Ecto neural progenitor cell (in vitro differentiated cells): ENCODE measurements around the gene FAM124A.

Experiments
- DNase-seq: peaks from one replicate; pipeline ENCODE4 v3.0.0-alpha.2; 2018; ENCODE audit warnings: low spot score

Gene FAM124A, protein sequence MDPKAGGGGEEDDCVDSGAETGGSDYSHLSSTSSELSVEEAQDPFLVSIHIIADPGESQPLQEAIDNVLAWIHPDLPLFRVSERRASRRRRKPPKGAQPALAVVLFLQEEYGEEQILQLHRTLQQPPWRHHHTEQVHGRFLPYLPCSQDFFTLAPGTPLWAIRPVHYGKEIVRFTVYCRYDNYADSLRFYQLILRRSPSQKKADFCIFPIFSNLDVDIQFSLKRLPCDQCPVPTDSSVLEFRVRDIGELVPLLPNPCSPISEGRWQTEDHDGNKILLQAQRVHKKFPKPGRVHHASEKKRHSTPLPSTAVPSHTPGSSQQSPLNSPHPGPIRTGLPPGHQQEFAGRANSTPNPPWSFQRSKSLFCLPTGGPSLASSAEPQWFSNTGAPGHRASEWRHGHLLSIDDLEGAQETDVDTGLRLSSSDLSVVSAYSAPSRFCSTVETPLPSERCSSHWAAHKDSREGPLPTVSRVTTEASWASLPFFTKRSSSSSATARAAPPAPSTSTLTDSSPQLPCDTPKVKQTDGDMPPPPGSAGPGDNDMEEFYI

DNA sequence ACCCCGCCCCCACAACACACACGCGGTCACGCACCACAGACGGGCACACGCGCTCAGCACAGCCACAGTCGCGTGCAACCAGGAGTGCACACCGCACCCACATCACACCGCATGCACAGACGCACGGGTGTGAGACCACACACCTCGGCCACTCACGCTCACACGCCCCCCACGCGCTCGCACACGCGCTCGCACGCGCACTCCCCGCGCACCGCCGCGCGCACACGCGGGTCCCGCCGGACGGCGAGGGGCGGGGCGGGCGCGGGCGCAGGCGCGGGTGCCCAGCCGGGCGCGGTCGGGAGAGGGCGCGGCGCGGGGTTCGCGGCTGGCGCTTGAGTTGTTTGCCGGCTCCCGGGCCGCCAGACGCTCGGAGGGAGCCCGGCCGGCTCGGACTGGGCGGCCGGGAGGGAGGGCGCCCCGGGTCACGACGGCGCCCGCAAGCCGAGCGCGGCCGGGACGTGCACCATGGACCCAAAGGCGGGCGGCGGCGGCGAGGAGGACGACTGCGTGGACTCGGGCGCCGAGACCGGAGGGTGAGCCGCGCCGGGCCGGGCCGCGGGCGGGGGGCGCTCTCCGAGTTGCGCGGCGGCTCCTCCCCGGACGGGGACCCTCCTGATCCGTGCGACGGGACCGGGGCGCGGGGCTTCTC, at the start of gene FAM124A:
TSS of gene FAM124A (plus strand) at position 362 of the 649 bp plus-strand sequence. CDS start at position 466, 104 bp downstream.
- peak; percentile 83 for DNase-seq

- DNase-seq = no peak
Observed at GRCh38 chr13:51175021-51175420, 47.2 kb upstream of the FAM124A start.

DNA sequence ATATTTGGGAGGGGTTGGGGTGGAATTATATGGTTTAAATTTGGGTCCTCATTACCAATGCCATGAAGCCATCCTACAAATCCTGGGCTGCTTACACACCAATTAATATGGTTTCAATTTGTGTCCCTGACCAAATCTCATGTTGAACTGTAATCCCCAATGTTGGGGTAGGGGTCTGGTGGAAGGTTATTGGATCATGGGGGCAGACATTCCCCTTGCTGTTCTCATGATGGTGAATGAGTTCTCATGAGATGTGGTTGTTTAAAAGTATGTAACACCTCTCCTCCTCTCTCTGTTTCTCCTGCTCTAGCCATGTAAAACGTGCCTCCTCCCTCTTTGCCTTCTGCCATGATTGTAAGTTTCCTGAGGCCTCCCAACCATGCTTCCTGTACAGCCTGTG, 46.6 kb upstream of the FAM124A start:
- DNase-seq = no peak

DNA sequence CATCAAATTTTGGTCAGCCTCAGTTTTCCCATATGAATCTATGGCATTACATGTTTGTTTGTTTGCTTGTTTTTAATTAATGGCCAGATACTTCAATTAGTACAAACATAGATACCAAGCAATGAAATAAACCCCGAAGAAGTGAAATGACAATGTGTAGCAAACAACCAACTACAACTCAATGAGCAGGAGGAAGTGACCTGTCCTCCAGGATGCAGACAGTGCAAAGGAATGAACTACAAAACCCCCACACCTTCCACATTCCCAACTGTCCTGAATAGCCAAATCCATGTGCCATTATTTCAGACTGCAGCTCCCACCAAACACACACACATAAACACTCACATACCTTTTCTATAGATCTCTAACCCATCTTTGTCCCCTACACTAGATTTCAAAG, 45.0 kb upstream of the FAM124A start:
- DNase-seq = no peak

- no peak for DNase-seq
Observed at GRCh38 chr13:51178456-51179074, 43.6 kb upstream of the FAM124A start.

DNA sequence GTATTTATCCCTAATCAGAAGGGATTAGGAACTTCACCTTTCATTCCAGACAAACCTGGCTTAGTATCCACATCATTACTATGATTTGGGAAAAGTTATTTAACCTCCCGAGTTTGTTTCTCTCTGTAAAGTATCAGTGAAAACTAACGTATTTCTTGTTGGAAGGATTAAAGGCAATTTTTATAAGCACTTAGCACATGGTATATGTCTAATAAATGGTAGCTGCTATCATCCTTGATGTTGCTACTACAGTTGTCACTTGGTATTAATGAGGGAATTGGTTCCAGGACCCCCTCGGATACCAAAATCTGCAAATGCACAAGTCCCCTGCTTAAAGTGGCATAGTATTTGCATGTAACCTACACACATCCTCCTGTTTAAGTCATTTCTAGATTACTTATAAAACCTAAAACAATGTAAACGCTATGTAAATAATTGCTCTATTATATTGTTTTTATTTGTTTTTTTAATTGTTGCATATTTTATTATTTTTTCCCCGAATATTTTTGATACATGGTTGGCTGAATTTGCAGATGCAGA, 42.7 kb upstream of the FAM124A start:
- DNase-seq = no peak

- no peak for DNase-seq
Observed at GRCh38 chr13:51180853-51181511, 41.2 kb upstream of the FAM124A start.

- no peak for DNase-seq
Observed at GRCh38 chr13:51181786-51182383, 40.3 kb upstream of the FAM124A start.

DNA sequence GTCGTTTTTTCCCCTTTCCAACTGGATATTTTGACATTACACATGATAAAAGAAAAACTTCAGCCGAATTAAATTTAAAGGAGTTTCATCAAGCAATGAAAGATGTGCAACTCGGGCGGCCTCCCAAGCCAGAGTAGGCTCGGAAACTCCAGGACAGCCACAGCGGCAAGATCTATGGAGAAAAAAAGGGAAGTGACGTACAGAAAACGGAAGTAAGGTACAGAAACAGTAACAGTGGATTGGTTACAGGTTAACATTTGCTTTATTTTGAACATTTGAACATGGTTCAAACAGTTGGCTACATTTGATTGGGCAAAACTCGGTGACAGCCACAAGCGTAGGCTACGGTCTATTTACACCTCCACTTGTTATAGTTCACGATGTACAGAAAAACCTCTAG, 30.5 kb upstream of the FAM124A start:
- no peak for DNase-seq

DNA sequence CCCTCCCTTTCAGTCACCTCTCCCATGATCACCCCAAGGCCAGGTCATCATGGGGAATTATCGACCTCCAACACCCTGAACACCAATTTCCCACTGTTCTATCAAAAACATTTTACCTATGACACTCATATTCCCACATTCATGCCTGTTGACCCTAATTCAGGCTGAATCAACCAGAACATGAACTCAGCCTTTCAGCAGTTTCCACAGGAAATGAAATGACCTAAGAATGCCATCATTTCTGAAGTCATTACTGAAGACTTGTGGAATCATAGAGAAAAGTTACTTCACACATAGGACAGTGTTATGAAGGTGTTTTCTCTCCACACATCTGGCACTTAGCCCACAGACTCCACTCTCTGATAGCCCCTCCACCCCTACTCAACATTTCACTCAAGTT, 29.9 kb upstream of the FAM124A start:
- no peak for DNase-seq

DNA sequence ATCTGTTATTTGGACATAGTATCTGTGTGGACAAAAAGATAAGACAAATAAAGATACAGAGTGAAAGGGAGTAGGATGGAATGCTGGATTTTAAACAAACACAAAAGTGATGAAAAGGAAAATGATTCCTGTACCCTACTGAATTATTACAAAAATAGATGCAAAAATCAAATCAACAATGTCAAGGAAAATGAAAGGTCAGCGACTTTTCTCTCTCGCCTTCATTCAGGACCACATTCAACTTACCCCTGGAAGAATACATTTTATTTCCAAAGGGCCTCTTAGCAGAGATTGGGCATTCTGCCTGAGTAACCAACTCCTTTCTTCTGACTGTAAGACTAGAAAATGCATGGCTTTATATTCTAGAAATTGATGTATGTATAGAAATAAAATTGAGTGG, 28.8 kb upstream of the FAM124A start:
- DNase-seq = no peak

DNA sequence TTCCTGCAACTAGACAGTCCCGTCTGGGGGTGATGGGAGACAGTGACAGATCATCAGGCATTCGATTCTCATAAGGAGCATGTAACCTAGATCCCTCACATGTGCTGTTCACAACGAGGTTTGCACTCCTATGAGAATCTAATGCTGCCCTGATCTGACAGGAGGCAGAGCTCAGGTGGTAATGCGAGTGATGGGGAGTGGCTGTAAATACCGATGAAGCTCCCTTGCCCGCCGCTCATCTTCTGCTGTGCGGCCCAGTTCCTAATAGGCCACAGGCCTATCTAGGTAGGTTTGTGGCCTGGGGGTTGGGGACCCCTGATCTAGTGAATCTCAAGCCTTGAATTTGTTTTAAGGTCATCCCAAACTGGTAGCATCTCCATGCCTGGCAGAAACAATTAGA, 27.3 kb upstream of the FAM124A start:
- DNase-seq = no peak

DNA sequence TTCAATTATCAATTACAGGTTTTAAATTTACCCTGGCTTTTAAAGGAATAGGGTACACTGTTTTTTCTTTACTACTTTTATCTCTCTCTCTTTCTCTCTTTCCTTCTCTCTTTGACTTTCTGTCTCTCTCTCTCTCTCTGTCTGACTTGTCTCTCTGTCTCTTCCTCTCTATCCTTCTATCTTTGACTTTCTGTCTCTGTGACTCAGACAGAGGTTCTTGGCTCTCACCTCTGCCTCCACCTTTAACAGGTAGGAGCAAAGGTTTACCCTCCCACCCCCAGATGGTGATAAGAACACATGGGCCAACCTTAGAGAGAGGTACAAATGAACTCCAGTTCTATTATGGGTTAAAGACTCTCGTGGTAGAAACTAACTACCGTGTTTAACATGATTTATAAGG, 20.3 kb upstream of the FAM124A start:
- DNase-seq = no peak

GRCh38 chr13:51202477-51203046, 19.6 kb upstream of the FAM124A start:
- DNase-seq = no peak

- DNase-seq = no peak
Observed at GRCh38 chr13:51206584-51206983, 15.6 kb upstream of the FAM124A start.

DNA sequence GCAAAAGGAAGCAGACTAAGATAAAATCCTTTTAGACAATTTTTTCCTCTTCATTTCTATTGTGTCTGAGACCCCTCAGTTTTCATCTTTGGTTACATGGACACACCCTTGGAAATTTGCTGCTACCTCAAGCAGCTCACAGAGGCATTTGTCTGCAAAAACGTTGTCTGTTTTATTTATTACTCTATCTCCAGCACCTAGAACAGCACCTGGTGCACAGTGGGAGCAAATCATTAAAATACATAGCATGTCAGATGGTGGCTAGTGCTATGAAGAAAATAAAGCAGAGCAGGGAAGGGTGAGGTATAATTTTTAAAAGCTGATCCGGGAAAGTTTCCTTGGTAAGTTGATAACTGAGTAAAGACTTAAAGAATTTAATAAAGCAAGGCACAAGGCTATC, 14.3 kb upstream of the FAM124A start:
- no peak for DNase-seq

DNA sequence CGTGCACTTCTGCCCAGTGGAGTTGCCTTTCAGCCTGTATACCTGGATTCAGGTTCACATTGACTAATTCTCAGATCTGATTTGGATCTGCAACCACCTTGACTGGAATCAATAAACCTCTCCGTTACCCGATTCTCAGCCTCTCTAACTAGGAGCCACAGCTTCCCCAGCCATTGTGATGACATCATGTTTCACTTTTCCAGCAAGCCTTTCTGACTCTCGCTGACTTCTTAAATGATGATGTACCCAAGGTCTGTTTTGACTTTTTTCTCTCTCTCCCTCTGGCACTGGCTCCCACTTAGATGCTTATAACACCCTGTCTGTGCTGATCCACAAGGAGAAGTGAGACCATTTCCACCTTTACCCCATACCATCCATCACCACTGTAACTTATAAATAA, 13.5 kb upstream of the FAM124A start:
- no peak for DNase-seq

- DNase-seq = no peak
Observed at GRCh38 chr13:51211910-51212309, 10.3 kb upstream of the FAM124A start.

GRCh38 chr13:51212758-51213157, 9.4 kb upstream of the FAM124A start:
- DNase-seq = no peak

DNA sequence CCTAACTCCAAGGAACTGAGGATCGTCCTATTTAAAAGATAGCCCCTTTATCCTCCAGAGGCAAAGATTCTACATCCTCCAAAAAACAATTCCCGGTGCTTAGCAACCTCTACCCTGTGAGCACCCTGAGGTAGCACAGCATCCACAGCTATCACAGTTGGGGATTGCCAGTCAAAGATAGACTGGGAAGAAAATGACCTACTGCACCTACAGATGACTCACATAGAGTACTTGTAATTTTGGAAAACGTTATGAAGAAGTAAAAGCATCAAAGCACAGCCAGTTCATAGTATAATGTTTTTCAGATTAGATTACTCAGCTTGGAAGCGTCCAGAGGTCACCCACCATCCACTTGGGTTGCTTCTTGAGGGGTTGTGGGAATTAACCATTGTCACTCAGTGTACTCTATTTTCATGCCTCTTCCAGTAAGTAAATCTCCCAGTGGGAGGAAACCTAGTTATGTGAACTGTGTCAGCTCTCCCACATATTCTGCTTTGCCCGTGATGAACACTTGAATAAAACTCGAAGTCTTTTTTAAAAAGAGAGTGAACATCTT, 8.9 kb upstream of the FAM124A start:
- DNase-seq = no peak

- no peak for DNase-seq
Observed at GRCh38 chr13:51218626-51219025, 3.6 kb upstream of the FAM124A start.
